ENCODE measurements around the gene ENDOV.

Gene ENDOV

DNA sequence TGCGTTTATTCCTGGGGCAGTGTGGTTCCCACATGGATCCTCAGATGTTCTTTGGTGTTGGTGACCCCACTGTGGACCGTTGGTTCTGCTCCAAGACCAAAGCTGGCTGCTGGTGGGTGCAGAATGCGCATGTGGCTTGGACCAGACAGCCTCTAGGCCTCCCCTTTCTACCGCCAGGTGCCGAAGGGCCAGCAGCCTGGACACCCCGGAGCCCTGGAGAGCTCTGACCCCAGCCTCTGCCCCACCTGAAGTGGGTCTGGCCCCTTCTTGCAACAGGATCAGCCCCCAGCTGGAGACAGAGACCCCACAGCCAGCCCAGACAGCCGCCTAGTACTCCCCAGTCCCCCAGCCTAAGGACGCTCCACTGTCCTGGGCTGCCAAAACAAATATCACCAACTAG, 43.0 kb downstream of the ENDOV start:
- DNase-seq (ENCODE audit: low read depth): no peak
- H3K4me3 ChIP-seq (ENCODE audit: low read depth, low read length): no peak overlapping the region

DNA sequence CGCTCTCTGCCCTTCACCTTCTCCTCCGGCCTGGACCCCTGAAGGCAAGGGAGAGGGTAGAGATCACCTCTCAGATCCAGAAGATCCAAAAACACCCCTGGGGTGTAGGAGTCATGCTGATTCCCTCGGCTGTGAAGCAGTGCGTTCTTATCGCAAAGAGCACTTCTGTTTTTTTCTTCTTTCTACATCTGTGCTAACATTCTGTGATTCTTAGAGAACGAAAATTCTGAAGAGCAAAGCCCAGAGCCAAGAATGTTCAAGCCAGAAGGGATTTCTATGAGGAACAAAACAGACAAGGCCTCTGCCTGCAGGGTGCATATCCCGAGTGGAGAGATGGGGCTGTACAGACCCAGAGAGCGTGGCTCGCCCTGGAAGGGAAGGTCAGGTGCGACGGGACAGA, 44.3 kb downstream of the ENDOV start:
- DNase-seq (ENCODE audit: low read depth): no peak
- H3K4me3 ChIP-seq (ENCODE audit: low read depth, low read length): no peak overlapping the region

DNA sequence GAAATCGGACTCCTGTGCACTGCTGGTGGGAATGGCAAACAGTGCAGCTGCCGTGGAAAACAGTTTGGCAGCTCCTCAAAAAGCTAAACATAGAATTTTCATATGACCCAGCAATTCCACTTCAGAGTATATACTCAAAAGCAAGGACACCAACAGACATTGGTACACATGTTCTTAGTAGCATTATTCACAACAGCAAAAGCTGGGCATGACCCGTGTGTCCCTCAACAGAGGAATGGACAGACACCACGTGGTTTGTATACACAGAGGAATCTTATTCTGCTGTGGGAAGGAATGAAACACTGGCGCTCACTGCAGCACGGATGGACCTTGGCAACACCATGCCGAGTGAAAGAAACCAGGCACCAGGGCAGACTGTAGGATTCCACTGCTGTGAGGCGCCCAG, 45.5 kb downstream of the ENDOV start:
- DNase-seq (ENCODE audit: low read depth): no peak
- H3K4me3 ChIP-seq (ENCODE audit: low read depth, low read length): no peak overlapping the region

DNA sequence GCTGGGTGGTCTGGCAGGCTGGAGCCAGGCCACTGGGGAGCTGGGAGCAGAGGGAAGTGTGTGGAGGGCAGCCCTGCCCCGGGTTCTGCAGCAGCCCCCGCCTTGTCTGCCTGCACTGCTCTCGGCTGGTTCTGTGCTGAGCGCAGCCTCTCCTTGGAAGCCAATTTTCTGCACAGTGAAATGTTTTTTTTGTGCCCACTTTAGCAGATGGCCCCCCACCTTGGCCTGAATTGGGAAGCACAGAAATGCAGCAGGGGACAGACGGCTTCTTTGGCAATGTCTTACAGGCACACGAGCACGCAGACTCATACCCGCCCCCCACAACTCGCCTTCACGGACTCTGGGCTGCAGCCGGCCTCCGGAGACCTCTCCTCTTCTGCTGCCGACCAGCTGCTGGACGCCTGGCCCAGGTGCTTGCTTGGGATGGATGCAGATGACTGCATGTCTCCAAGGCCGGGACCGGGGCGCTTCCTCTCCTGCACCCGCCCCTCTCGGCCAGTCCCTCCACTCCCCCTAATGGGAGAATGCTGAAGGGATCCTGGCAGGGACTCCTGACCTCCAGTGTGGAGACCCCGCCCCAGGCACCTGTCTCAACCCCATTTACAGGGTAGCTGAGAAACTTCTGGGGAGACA, 46.7 kb downstream of the ENDOV start:
- no peak overlapping the region for H3K4me3 ChIP-seq (ENCODE audit: low read depth, low read length)
- DNase-seq (ENCODE audit: low read depth): no peak

DNA sequence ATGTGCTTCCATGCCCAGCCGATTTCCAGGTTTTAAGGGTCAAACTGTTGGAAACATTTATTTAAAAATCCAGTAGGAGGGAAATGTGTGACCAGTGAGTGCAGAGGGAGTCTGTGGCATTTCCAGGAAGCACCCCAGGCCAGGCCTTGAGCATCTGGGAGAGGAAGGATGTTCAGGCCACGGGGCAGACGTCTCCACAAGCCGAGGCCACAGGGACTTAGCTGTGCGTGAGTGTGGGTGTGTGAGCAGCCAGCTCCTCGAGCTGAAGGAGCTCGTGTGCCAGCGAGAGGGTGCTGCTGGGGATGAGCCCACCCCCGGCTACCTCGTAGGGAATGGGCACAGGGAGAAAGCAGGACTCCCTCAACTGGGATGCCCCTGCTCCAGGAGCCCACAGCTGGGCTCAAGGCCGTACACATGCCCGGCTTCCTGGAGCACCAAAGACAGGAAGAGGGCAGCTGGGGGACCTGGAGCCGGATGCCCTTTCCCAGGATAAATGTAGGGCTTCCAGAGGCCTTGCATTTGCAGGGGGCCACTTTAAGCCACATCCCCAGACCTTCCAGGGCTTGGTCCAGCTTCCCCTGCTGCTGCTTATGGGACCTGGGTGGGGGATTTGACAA, 48.9 kb downstream of the ENDOV start:
- no peak overlapping the region for H3K4me3 ChIP-seq (ENCODE audit: low read depth, low read length)
- DNase-seq (ENCODE audit: low read depth): no peak

DNA sequence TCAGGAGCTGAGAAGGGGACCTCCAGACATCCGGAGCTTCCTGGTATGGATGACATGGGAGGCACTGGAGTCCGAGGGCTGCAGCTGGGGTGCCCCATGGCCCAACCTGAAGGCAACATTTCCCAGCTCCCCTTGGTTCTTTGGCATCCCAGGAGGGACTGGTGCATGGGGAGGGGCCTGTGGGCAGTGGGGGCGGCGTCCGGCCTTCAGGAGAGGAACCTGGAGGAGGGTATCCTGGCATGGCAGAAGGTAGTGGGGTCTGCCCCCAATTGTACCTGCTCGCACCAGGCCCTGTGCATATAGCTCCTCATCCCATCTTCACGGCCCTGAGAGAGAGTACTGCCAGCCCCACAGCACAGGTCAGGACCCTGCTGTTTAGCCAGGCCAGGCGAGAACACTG, 49.5 kb downstream of the ENDOV start:
- DNase-seq (ENCODE audit: low read depth): no peak

DNA sequence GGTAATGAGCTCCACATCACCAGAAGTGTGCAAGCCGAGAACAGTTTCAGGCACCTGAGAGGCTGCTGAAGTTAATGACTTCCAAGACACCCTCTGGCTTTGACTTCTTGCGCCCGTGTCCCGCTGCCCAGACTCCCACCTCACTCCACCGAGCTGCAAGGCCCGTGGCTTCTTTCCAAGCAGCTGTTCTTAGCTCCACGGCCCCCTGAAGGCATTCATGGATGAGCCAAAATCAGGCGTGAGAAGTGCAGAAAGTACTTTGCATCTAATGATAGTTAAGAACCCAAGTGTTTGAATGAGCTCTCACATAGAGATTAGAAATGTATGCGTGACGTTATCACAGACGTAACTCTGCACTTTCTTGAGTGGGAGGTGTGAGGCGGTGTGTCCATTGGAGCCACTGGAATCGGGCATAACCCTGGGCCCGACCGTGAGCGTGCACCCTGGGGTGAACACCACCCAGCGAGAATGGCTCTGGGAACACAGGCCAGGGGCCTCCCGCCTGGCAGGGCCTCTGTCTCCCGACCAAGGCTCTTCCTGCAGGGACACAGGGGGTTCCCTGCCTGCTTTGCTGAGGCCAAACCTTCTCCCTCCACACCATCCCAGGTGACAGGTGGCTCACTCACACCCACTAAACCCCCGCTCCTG, 50.5 kb downstream of the ENDOV start:
- no peak for DNase-seq (ENCODE audit: low read depth)
- no peak overlapping the region for H3K4me3 ChIP-seq (ENCODE audit: low read depth, low read length)

More for the DNA sequence above, 49.5 kb downstream of the ENDOV start:
- no peak overlapping the region for H3K4me3 ChIP-seq (ENCODE audit: low read depth, low read length)

DNA sequence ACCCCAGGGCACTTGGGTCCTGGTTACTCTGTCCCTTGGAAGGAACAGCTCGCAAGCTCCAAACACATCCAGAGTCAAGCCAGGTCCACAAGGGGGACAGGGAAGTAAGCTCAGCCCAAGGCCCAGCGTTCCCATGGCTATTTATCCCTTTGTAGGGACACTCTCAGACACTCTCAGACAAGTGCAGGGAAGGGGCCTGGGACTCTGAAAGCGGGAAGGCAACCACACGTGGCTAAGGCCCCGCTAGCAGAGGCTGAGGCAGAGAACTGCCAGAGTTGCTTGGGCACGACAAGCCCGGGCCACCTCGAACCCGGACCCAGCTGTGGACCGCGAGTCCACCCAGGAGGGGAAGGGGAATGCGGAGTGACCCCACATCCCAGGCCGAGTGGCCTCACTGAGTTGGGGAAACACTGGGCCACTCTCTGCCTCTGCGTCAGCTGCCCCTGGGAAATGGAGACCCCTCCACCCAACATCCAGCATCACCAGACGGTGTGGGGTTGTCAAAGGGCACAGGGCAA, 51.3 kb downstream of the ENDOV start:
- H3K4me3 ChIP-seq (ENCODE audit: low read depth, low read length): no peak overlapping the region
- no peak for DNase-seq (ENCODE audit: low read depth)

DNA sequence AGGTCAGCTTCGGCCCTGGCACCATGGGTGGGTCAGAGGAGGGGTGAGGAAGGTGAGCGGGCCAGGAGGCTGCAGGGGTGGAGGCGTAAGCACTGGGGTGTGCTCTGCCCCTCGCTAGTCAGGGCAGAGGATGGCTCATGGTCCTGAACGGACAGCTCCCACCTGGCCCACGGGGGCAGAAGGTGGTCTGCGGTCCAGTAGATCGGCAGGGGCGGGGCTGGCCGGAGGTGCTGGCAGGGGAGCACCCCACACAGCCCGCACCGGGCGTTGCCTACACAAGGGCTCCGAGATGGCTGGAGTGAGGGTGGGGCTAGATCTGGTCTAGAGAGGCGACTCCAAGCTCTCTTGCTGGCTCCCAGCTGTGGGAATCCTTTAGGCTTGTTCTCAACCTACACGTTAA, 53.3 kb downstream of the ENDOV start:
- H3K4me3 ChIP-seq (ENCODE audit: low read depth, low read length): no peak overlapping the region
- DNase-seq (ENCODE audit: low read depth): no peak

DNA sequence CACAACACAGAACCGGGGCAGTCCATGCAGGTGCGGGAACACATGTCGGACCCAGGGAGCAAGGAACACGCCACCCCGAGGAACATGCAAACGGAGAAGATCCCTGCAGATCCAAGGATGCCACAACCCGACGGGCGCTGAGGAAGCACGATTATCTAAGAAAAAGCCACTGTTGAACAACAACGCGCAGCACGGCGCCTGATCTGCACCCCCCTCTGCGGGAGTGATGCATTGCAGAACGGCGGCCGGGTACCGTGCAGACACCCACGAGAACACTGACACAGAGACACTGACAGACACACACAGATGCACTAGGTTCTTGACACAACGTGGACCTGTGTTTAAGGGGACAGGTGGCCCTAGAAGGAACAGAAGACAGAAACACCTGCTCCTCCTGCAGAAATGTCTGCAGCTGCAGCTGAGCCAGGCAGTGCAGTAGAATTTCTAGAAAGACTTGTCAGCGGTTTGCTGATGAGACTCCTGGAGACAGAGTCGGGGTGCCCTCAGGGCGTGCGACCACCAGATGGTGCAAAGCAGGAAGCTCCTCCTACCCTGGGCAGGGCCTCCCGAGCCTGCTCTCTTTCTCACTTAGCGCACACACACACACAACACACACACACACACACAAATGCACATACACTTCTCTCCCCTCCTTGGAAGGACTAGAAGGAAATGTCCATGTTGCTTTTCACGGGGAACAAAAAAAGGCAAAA, 54.0 kb downstream of the ENDOV start:
- DNase-seq (ENCODE audit: low read depth): no peak

DNA sequence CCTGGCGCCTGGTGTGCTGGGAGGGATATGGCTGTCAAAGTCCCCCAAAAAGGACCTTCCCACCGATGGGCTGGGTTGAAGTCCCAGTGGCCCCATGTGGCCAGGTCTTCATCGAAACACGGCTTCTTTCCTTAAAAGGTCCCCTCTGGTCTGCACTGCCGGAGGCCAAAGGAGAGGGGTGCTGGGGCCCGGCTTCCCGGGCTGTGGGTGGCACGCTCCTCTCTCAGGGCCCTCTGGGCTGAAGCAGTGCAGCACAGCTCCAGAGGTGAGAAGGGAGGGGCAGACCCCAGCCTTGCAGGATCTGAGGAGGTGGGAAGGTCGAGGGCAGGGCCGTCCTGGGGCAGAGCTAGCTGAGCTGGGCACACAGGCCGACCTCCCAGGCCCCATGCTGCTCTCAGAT, 54.7 kb downstream of the ENDOV start:
- no peak overlapping the region for H3K4me3 ChIP-seq (ENCODE audit: low read depth, low read length)
- no peak for DNase-seq (ENCODE audit: low read depth)

More for the DNA sequence above, 54.0 kb downstream of the ENDOV start:
- H3K4me3 ChIP-seq (ENCODE audit: low read depth, low read length): no peak overlapping the region

DNA sequence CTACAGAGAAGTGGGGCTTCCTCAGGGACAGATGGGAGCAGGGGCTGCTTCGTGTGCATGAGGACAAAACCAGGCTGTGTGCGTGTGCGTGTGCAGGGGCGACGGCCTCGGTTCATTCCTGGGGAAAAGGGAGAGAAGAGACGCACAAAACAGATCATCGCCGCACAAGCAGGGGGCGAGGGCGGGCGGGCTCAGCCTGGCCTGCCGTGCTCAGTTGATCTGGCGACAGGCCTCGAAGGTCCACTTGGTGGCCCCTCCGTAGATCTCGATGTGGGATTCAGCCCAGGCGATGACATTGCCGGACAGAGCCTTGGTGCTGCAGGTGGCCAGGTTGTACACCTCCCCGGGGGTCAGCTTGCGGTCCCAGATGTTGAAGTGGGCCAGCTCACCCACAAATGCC, 55.6 kb downstream of the ENDOV start:
- DNase-seq (ENCODE audit: low read depth): no peak
- no peak overlapping the region for H3K4me3 ChIP-seq (ENCODE audit: low read depth, low read length)

DNA sequence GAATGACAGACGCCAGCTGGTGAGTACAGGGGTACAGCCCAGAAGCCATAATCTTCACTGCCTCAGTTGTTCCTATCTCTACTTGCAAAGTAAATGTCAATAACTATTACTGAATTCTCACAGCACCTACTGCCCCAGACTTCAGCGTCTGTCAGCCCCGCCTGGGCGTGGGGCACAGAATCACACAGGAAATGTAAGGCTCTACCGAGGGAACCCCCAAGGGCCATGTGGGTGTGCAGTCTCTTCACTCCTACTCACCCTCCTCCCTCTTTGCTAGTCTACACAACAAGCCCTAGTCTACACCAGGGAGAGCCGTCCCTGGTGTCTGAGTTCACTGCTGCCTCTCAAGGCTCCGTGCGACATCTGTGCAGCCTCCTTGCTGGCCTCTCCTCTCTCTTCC, 57.0 kb downstream of the ENDOV start:
- DNase-seq (ENCODE audit: low read depth): no peak
- H3K4me3 ChIP-seq (ENCODE audit: low read depth, low read length): no peak overlapping the region

DNA sequence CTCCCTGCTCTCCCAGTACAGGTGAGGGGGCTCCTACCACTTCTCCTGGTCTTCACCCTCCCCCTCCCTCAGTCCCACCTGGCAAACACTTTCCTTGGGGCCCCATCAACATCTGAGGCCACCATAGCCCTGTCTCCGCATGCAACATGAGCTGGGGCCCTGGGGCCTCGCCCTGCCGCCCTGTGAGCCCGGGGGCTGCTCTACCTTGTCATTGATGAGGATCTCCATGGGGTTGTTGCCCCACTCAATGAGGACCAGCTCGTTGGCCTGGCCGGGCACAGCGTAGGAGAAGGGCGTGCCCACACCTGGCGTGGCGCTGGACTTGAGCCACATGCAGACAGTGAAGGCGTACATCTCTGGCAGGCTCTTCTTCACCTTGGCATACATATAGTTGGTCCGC, 58.0 kb downstream of the ENDOV start:
- DNase-seq (ENCODE audit: low read depth): no peak
- H3K4me3 ChIP-seq (ENCODE audit: low read depth, low read length): no peak overlapping the region

DNA sequence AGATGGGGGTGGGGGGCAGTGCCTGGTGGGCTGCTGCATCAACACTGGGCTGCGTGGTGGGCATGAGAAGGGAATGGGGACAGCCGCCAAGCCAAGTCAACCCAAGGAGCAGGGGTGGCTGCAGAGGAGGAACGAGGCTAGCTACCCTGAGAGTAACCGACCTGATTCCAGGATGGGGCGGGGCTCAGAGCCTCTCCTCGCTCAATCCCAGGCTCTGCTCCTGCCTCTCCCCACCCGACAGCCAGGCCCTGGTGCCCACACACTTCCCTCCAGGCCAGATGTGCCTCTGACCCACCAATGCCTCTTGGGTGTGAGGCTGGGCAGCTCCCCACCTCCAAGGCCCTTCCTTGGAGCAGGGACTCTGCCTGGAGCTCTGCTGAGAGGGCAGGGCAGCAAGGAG, 58.7 kb downstream of the ENDOV start:
- H3K4me3 ChIP-seq (ENCODE audit: low read depth, low read length): no peak overlapping the region
- no peak for DNase-seq (ENCODE audit: low read depth)

DNA sequence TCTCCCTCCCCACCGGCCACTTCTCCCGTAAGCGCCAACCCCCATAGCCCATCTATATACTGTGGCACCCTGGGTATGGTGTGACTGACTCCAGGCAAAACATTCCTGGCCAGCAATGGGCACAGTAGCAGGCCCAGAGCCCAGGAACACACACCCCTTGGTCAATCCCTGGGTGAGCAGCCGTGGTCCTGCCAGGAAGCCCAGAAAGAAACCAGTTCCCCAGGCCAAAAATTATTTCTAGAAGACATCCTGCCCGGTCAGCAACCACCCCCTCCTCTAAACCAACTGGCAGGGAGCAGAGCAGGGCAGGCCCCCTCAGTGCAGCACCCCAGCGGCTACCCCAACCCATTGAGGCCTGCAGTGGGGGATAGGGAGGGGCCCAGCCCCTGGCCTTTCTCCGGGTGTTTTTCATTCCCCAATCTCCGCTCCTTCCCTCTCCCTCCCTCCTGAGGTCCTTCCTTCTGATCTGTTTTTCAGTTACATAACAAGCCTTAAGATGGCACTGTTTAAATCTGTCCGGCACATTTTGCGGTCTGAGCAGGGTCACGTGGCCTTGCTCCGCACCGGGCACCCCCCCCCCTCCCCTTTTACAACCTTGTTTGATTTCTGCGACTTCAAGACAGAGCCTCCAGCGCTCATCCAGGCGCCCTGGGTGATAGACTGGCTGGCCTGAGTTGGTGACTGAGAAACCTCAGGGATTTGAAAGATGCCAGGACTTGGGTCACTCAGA, 59.4 kb downstream of the ENDOV start:
- H3K4me3 ChIP-seq (ENCODE audit: low read depth, low read length): no peak overlapping the region
- DNase-seq (ENCODE audit: low read depth): no peak

DNA sequence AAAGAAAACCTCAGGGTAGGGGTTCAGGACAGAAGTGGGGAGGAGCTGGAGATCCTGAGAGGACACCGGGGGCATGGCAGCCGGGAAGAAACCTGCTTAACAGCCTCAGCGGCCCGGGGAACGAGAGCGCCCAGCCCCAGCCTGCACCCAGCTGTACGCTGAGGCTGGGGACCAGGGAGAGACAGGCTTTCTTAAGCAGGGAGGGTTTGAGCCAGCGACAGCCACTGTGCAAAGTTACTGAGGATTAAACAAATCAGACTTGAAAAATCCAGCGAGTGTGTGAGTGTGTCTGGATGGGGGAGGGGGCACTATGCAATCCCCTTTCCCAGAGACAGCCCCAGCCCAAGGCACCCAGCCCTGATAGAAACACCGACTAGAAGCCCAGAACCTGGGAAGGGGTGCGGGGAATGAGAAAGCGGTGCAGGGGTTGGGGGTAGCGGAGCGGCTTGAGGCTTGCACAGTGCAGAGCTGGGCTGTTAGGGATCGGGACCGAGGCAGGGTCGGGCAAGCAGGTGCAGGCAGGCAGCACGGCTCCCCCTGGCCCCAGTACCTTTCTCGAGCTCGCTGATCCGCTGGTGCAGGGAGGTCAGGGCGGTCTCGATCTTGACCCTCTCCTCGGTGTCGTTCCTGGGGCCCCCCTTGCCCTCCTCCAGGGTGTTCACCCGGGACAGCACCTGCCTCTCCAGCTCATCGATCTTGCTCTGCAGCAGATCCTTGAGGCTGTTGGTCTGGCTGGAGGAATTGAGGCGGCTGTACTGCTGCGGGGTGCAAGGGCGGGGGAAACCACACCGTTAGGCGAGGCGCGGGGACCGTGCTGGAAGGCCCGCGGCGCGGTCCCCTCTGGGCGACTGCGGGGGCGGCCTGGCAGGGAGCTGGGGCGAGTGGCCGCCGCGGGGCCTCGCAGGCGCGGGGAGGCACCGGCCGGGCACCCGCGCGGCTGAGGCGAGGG, 60.3 kb downstream of the ENDOV start:
- DNase-seq (ENCODE audit: low read depth): no peak
- no peak overlapping the region for H3K4me3 ChIP-seq (ENCODE audit: low read depth, low read length)
